Activated CD8-positive, alpha-beta T cell treated with anti-CD3 and anti-CD28 coated beads for 36 hours (primary cell): ENCODE measurements around the gene MYH1. TPM values are rescaled to one million over a fixed set of nuclear protein-coding genes. Genes with fewer than 3 reads are reported as not detected.

ENCODE experiments used
- ATAC-seq: fragments of 200-7000 bp; cut with Tn5 transposase; one replicate; pipeline ENCODE4 v1.10.0; 2021; ENCODE audit warnings: mild to moderate bottlenecking, moderate library complexity
- CTCF ChIA-PET: fragments of 350-600 bp; sonication (Branson Sonifier 250); formaldehyde crosslinking; loops from one replicate; lab custom pipeline; 2021; ENCODE audit warnings: antibody characterized with exemption; lab: Charles Lee
- POLR2A ChIA-PET: fragments of 350-600 bp; sonication (Branson Sonifier 250); formaldehyde crosslinking; loops from one replicate; lab custom pipeline; 2021; ENCODE audit warnings: antibody characterized with exemption; lab: Charles Lee
- DNase-seq: peaks from one replicate; pipeline ENCODE4 v3.0.0-alpha.2; 2020
- H3K27ac Mint-ChIP-seq: one replicate; pipeline ENCODE4 v1.8.0; 2021; ENCODE audit warnings: mild to moderate bottlenecking, mixed read lengths
- H3K27me3 Mint-ChIP-seq: one replicate; pipeline ENCODE4 v1.8.0; 2021; ENCODE audit warnings: mixed read lengths
- H3K36me3 Mint-ChIP-seq: one replicate; pipeline ENCODE4 v1.8.0; 2021; ENCODE audit warnings: low read depth, mixed read lengths
- H3K4me1 Mint-ChIP-seq: one replicate; pipeline ENCODE4 v1.8.0; 2021; ENCODE audit warnings: low read depth, mixed read lengths
- H3K4me3 Mint-ChIP-seq: one replicate; pipeline ENCODE4 v1.8.0; 2021; ENCODE audit warnings: mild to moderate bottlenecking, moderate library complexity, mixed read lengths
- H3K9me3 Mint-ChIP-seq: one replicate; pipeline ENCODE4 v1.8.0; 2021; ENCODE audit warnings: mixed read lengths
- intact Hi-C: fragments of 100-400 bp; cut with micrococcal nuclease; formaldehyde crosslinking; loops from one replicate; pipeline ENCODE4 v1.10.0; 2022
- total RNA-seq, 2 experiments: library from RNA; stranded (reverse); gene quantifications; one replicate each; pipeline ENCODE4 v1.2.3, GENCODE V29; 2021
- TF ChIP-seq, protein P1 (sequence below): fragments of 200-600 bp; IDR thresholded peaks from one replicate; pipeline ENCODE4 v1.8.0; 2022; ENCODE audit warnings: antibody characterized with exemption, mild to moderate bottlenecking

The MYH1 gene
- total RNA-seq, 2 experiments from 2014 or later: not detected

GRCh38 chr17:10447026-10447931, 71.1 kb downstream of the MYH1 start:
- no peak for ATAC-seq
- Mint-ChIP-seq H3K36me3 (no peaks in the 10 kb centered on the region), H3K27me3 (peaks cover 1% of the 10 kb centered on the region), H3K4me3 (no peak overlapping the region), H3K9me3 (no peaks in the 10 kb centered on the region), H3K27ac (no peak overlapping the region), H3K4me1 (no peaks in the 10 kb centered on the region)
- POLR2A ChIA-PET: no interaction called here
- TF ChIP-seq, protein P1, sequence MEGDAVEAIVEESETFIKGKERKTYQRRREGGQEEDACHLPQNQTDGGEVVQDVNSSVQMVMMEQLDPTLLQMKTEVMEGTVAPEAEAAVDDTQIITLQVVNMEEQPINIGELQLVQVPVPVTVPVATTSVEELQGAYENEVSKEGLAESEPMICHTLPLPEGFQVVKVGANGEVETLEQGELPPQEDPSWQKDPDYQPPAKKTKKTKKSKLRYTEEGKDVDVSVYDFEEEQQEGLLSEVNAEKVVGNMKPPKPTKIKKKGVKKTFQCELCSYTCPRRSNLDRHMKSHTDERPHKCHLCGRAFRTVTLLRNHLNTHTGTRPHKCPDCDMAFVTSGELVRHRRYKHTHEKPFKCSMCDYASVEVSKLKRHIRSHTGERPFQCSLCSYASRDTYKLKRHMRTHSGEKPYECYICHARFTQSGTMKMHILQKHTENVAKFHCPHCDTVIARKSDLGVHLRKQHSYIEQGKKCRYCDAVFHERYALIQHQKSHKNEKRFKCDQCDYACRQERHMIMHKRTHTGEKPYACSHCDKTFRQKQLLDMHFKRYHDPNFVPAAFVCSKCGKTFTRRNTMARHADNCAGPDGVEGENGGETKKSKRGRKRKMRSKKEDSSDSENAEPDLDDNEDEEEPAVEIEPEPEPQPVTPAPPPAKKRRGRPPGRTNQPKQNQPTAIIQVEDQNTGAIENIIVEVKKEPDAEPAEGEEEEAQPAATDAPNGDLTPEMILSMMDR: no peak
- CTCF ChIA-PET: interaction anchor here (1.3 to 2.4 kb wide), 2 partner anchors 119 to 170 kb away, joined by 3 to 7 read pairs; no protein-coding TSS in a partner anchor
- intact Hi-C loops: no loop called here
- DNase-seq: no peak

Other genes with a start within 250 kb of the MYH1 start
- not detected for gene MYH13, start 145.5 kb downstream of the MYH1 start, total RNA-seq
- not detected for gene MYH8, start 96.6 kb downstream of the MYH1 start, total RNA-seq
- gene MYH4, start 49.0 kb downstream of the MYH1 start, total RNA-seq: not detected
- not detected for gene MYH2, start 31.1 kb upstream of the MYH1 start, total RNA-seq
- 1 to 10 TPM; 1.8 to 4.1 TPM for gene MYH3, start 138.8 kb upstream of the MYH1 start, total RNA-seq
- gene SCO1, start 179.0 kb upstream of the MYH1 start, total RNA-seq: 10 to 100 TPM; 45.3 to 45.4 TPM
- gene ADPRM, start 179.1 kb upstream of the MYH1 start, total RNA-seq: 10 to 100 TPM; 13.0 to 13.6 TPM
- gene TMEM220, start 211.5 kb upstream of the MYH1 start, total RNA-seq: 1 to 10 TPM in 1 of 2 experiments, under 1 TPM in 1; 0.63 to 1.4 TPM